Neuronal stem cell (in vitro differentiated cells): ENCODE results near the gene PDE8A.
A peak's percentile ranks its signal among the peaks of the same experiment; 100 is the strongest.

Source experiments
- DNase-seq: peaks from one replicate; pipeline ENCODE4 v3.0.0-alpha.2; 2013; ENCODE audit warnings: low spot score
- H2AFZ ChIP-seq: one replicate; pipeline ENCODE4 v1.6.1; 2013; ENCODE audit warnings: mild to moderate bottlenecking, low read length, inconsistent platforms
- H2AK5ac ChIP-seq: 2 replicates; pipeline ENCODE4 v1.6.1; 2013; ENCODE audit warnings: low read depth, mild to moderate bottlenecking, inconsistent platforms, low read length, moderate library complexity, mixed read lengths
- H2BK120ac ChIP-seq: 2 replicates; pipeline ENCODE4 v1.6.1; 2013; ENCODE audit warnings: low read depth, mild to moderate bottlenecking, inconsistent platforms, low read length, moderate library complexity, mixed read lengths
- H2BK12ac ChIP-seq: one replicate; pipeline ENCODE4 v1.6.1; 2013; ENCODE audit warnings: low read length, inconsistent platforms
- H2BK15ac ChIP-seq: 2 replicates; pipeline ENCODE4 v1.6.1; 2013; ENCODE audit warnings: mild to moderate bottlenecking, low read length, inconsistent platforms, mixed read lengths
- H2BK5ac ChIP-seq: one replicate; pipeline ENCODE4 v1.6.1; 2013; ENCODE audit warnings: inconsistent platforms, mild to moderate bottlenecking, low read length, moderate library complexity
- H3K14ac ChIP-seq: one replicate; pipeline ENCODE4 v1.6.1; 2013; ENCODE audit warnings: low read length, inconsistent platforms
- H3K18ac ChIP-seq: 2 replicates; pipeline ENCODE4 v1.6.1; 2013; ENCODE audit warnings: low read length, inconsistent platforms
- H3K23ac ChIP-seq: 2 replicates; pipeline ENCODE4 v1.6.1; 2013; ENCODE audit warnings: low read depth, mild to moderate bottlenecking, mixed read lengths, low read length, inconsistent platforms; ENCODE audit not compliant: poor library complexity
- H3K27ac ChIP-seq: replicated peaks from 3 replicates; pipeline ENCODE4 v1.5.1; 2013; ENCODE audit warnings: low read length, inconsistent platforms
- H3K27me3 ChIP-seq, 3 experiments: 2 replicates each; pipeline ENCODE4 v1.6.1; 2013; ENCODE audit warnings: low read length in 3 of 3, mild to moderate bottlenecking in 2 of 3, inconsistent platforms in 1 of 3, low read depth in 1 of 3, mixed read lengths in 1 of 3, moderate library complexity in 1 of 3; ENCODE audit not compliant: control insufficient read depth in 3 of 3, insufficient read depth in 3 of 3
- H3K36me3 ChIP-seq, 2 donors: replicated peaks in 1 of 2; 2 replicates each; pipeline ENCODE4 v1.6.1; 2013; ENCODE audit warnings: low read length in 2 of 2; ENCODE audit not compliant: control insufficient read depth in 2 of 2, insufficient read depth in 2 of 2
- H3K4ac ChIP-seq: 2 replicates; pipeline ENCODE4 v1.6.1; 2013; ENCODE audit warnings: inconsistent platforms, mild to moderate bottlenecking, low read length, moderate library complexity
- H3K4me1 ChIP-seq, 2 donors: 1 replicate in 1 of 2; 2 replicates in 1 of 2; pipeline ENCODE4 v1.6.1; 2013; ENCODE audit warnings: low read length in 2 of 2, low read depth in 1 of 2; ENCODE audit not compliant: control insufficient read depth in 2 of 2, insufficient read depth in 1 of 2
- H3K4me2 ChIP-seq: one replicate; pipeline ENCODE4 v1.6.1; 2013; ENCODE audit warnings: mild to moderate bottlenecking, low read length, inconsistent platforms; ENCODE audit not compliant: insufficient read depth, poor library complexity, severe bottlenecking
- H3K4me3 ChIP-seq, 2 donors: 2 replicates each; pipeline ENCODE4 v1.5.1; 2013; ENCODE audit warnings: low read length in 2 of 2, mild to moderate bottlenecking in 2 of 2, inconsistent platforms in 1 of 2, moderate library complexity in 1 of 2
- H3K79me1 ChIP-seq: one replicate; pipeline ENCODE4 v1.6.1; 2013; ENCODE audit warnings: low read depth, mild to moderate bottlenecking, inconsistent platforms, low read length, moderate library complexity
- H3K9ac ChIP-seq: one replicate; pipeline ENCODE4 v1.6.1; 2013; ENCODE audit warnings: mild to moderate bottlenecking, low read depth, low read length, inconsistent platforms; ENCODE audit not compliant: poor library complexity
- H3K9me3 ChIP-seq, 2 donors: replicated peaks in 1 of 2; 2 replicates each; pipeline versions ENCODE3 to v1.6.1; 2013; ENCODE audit warnings: low read length in 2 of 2, mild to moderate bottlenecking in 2 of 2, inconsistent platforms in 1 of 2, low read depth in 1 of 2, mixed read lengths in 1 of 2, moderate library complexity in 1 of 2; ENCODE audit not compliant: control insufficient read depth in 2 of 2, insufficient read depth in 1 of 2
- H4K8ac ChIP-seq: one replicate; pipeline ENCODE4 v1.6.1; 2013; ENCODE audit warnings: low read depth, mild to moderate bottlenecking, inconsistent platforms, low read length, moderate library complexity
- H4K91ac ChIP-seq: one replicate; pipeline ENCODE4 v1.6.1; 2013; ENCODE audit warnings: low read length, low read depth, mild to moderate bottlenecking, inconsistent platforms; ENCODE audit not compliant: poor library complexity
- WGBS, 2 donors: extraction: QIAGEN DNeasy Blood & Tissue Kit; methylation state at CpG; one replicate each; pipeline ENCODE4 v1.1.7; 2013; ENCODE audit warnings: missing lambda C conversion rate in 2 of 2, mixed read lengths in 1 of 2; ENCODE audit not compliant: insufficient read length in 2 of 2, insufficient replicate concordance in 1 of 2; ENCODE audit errors: extremely low coverage in 2 of 2; 5-methylcytosine and 5-hydroxymethylcytosine counted together

Gene PDE8A

DNA sequence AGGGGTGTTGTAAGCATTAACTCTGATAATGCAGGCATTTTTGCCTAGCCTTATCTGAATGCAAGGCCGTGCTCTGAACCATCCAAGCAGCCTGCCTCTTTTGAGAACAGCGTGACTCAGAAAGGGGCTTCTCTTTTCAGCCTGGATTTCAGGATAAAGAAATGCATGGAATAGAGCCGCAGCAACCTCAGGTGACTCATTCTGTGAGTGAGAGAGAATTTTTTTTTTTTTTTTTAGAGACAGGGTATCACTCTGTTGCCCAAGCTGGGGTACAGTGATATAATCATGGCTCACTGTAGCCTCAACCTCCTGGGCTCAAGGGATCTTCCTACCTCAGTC is 20.6 kb upstream of the PDE8A start:
- no peak overlapping the region for H4K91ac ChIP-seq
- no peak overlapping the region for H2BK120ac ChIP-seq
- peaks cover 0 to 7% (median 0%) of the 10 kb centered on the region in 3 experiments for H3K27me3 ChIP-seq
- H3K4me3 ChIP-seq: no peak overlapping the region
- peaks cover 2 to 3% of the 10 kb centered on the region in 2 donors for H3K9me3 ChIP-seq
- no CpG with 5 or more reads among the region's 3 CpGs for WGBS, 2 donors
- no peak for DNase-seq
- H2BK15ac ChIP-seq: no peak overlapping the region
- no peak overlapping the region for H3K14ac ChIP-seq
- no peak overlapping the region for H3K4ac ChIP-seq
- no peak overlapping the region for H3K9ac ChIP-seq
- H3K23ac ChIP-seq: no peak overlapping the region
- H2AFZ ChIP-seq: peak overlapping the region; percentile 83
- H2BK12ac ChIP-seq: no peak overlapping the region
- H3K4me1 ChIP-seq: peaks cover 7% of the 10 kb centered on the region in 2 donors
- no peaks in the 10 kb centered on the region for H3K36me3 ChIP-seq
- H3K79me1 ChIP-seq: no peaks in the 10 kb centered on the region
- H3K4me2 ChIP-seq: no peak overlapping the region
- no peak overlapping the region for H4K8ac ChIP-seq
- H3K27ac ChIP-seq: peak overlapping the region; percentile 48
- no peak overlapping the region for H2AK5ac ChIP-seq
- H2BK5ac ChIP-seq: no peak overlapping the region
- no peak overlapping the region for H3K18ac ChIP-seq

- H3K27ac ChIP-seq: no peak overlapping the region
- H2BK5ac ChIP-seq: no peak overlapping the region
- no peak overlapping the region for H3K4me3 ChIP-seq
- no peak overlapping the region for H2BK15ac ChIP-seq
- no peak overlapping the region for H3K18ac ChIP-seq
- no peaks in the 10 kb centered on the region for H3K36me3 ChIP-seq
- no peak overlapping the region for H3K23ac ChIP-seq
- no peak overlapping the region for H2BK120ac ChIP-seq
- no peaks in the 10 kb centered on the region for H3K79me1 ChIP-seq
- WGBS, 2 donors: no CpG with 5 or more reads among the region's 3 CpGs
- H2AFZ ChIP-seq: no peak overlapping the region
- H4K8ac ChIP-seq: no peak overlapping the region
- H2BK12ac ChIP-seq: no peak overlapping the region
- no peak overlapping the region for H3K14ac ChIP-seq
- H3K4ac ChIP-seq: no peak overlapping the region
- no peak overlapping the region for H2AK5ac ChIP-seq
- peaks cover 2 to 3% of the 10 kb centered on the region in 2 donors for H3K9me3 ChIP-seq
- peaks cover 0 to 7% (median 0%) of the 10 kb centered on the region in 3 experiments for H3K27me3 ChIP-seq
- no peak overlapping the region for H3K9ac ChIP-seq
- H4K91ac ChIP-seq: no peak overlapping the region
- H3K4me2 ChIP-seq: no peak overlapping the region
- no peak for DNase-seq
- H3K4me1 ChIP-seq: peaks cover 7% of the 10 kb centered on the region in 2 donors
Observed at GRCh38 chr15:84961707-84962106, 19.9 kb upstream of the PDE8A start.

DNA sequence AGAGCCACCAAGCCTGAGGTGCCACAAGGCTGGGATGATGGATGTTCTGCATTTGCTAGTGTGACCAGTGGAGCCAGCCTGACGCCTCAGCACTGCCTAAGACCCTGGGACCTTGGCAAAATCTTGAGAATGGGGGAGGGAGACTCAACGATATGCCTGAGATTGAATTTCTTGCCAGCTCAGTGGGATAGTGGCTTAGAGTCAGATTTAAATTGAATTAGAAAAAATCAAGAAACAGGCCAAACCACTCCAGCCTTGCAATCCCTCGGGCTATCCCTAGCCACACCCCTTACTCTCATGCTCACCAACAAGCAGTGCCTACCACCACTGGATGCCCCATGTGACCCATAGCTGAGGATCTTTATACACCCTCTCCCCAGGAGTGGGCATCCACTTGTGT is 18.7 kb upstream of the PDE8A start:
- Histone ChIP-seq H3K27me3 (peaks cover 0 to 7% (median 0%) of the 10 kb centered on the region in 3 experiments), H3K9ac (no peak overlapping the region), H2BK15ac (no peak overlapping the region), H3K9me3 (peaks cover 2 to 3% of the 10 kb centered on the region in 2 donors), H3K4me1 (peaks cover 7 to 10% of the 10 kb centered on the region in 2 donors), H3K23ac (no peak overlapping the region), H3K27ac (no peak overlapping the region), H3K36me3 (no peaks in the 10 kb centered on the region), H2AFZ (no peak overlapping the region), H2BK120ac (no peak overlapping the region), H2BK5ac (no peak overlapping the region), H2BK12ac (no peak overlapping the region), H2AK5ac (peak overlapping the region; percentile 50), H3K4ac (no peak overlapping the region), H4K8ac (no peak overlapping the region), H3K4me2 (no peak overlapping the region), H3K14ac (no peak overlapping the region), H3K18ac (no peak overlapping the region), H3K4me3 (peak overlapping the region in 1 of 2 donors; percentile 39), H4K91ac (no peak overlapping the region), H3K79me1 (no peaks in the 10 kb centered on the region)
- no peak for DNase-seq
- no CpG with 5 or more reads among the region's 3 CpGs for WGBS, 2 donors

DNA sequence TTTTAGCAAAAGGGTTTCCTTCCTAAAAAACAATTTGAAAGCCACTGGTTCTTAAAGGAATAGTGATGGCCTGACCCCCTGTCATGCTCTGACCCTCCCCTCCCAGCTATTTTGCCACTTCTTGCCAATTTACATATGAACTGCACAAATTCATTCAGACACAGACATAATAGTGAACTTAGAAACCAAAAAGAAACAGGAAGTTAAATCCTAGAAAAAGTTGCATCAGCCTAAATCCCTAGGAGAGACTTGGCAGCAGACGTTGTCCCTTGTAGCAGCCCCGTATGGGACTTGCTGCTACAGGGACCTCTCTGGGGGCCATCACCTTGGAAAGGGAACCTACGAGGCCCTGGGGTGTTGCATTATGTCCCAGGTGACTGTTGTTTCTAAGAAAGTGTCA is 14.3 kb upstream of the PDE8A start:
- H2BK120ac ChIP-seq: no peak overlapping the region
- no peak overlapping the region for H3K18ac ChIP-seq
- no peak overlapping the region for H2BK15ac ChIP-seq
- H3K23ac ChIP-seq: no peak overlapping the region
- H2BK12ac ChIP-seq: no peak overlapping the region
- DNase-seq: no peak
- H3K4me2 ChIP-seq: no peak overlapping the region
- peaks cover 0 to 3% of the 10 kb centered on the region in 2 donors for H3K4me1 ChIP-seq
- H3K79me1 ChIP-seq: no peaks in the 10 kb centered on the region
- H3K27me3 ChIP-seq: peaks cover 0 to 7% (median 0%) of the 10 kb centered on the region in 3 experiments
- no peak overlapping the region for H2AK5ac ChIP-seq
- no peak overlapping the region for H3K4ac ChIP-seq
- H3K9ac ChIP-seq: no peak overlapping the region
- peak overlapping the region; percentile 45 for H2AFZ ChIP-seq
- H3K4me3 ChIP-seq: no peak overlapping the region
- no peaks in the 10 kb centered on the region for H3K36me3 ChIP-seq
- WGBS, 2 donors: no CpG with 5 or more reads among the region's 3 CpGs
- H2BK5ac ChIP-seq: no peak overlapping the region
- no peak overlapping the region for H4K8ac ChIP-seq
- H3K9me3 ChIP-seq: peaks cover 2 to 7% of the 10 kb centered on the region in 2 donors
- H4K91ac ChIP-seq: no peak overlapping the region
- no peak overlapping the region for H3K14ac ChIP-seq
- H3K27ac ChIP-seq: no peak overlapping the region
